Fibroblast of peridontal ligament (primary cell): ENCODE measurements around the gene CPT1A.

Experiments used
- DNase-seq: peaks from one replicate; pipeline ENCODE4 v3.0.0-alpha.2; 2010; ENCODE audit errors: extremely low read depth

CPT1A gene

DNA sequence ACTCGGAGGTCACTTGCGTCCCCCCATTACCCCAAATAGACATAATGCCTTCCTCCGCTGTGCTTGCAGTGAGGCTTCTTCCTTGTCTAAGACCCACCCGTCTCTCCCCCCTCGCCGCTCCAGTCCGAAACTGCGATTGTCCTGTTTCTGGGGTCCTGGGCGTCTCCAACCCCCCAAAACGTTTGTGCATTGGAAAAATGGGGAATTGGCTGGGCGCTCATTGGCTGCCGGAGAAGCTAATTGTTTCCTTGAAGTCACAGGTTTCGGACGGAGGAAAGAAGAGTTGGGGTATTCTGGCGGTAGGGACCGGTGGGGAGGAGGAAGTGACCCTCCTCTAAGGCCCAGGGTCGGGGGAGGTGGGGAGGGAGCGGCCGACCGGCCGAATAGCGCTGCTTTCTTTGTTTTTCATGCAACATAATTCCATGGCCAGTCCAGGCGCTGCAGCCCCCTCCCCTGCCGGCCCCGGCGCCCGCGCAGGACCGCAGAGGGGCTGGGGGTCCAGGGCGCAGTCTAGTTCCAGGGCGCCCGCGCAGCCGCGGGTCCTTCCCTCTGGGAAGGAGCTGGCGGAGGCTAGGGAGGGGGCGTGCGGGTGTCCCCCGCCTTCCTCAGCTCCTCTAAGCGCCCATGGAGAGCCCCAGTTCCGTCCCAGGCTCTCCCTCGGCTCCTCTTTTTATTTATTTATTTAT, 12.7 kb upstream of the CPT1A start:
- no peak for DNase-seq

DNA sequence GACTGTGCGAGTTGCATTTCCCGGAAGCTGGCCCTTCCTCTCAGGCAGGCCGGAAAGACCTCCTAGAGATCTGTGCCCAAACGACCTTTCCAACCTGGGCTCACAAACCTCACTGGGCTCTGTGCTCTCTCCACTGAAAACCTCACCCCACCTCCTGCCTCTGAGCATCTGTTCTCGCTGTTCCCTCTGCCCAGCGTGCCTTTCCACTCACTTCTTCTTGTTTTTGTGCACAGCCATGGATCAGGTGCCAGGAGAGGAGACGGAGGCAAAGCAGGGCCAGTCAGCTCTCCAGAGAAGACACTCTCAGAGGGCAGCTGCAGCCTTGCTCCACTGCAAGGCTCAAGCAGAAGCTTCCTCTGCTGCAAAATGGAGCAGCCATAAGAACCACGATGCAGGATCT, 10.9 kb upstream of the CPT1A start:
- DNase-seq = no peak

DNA sequence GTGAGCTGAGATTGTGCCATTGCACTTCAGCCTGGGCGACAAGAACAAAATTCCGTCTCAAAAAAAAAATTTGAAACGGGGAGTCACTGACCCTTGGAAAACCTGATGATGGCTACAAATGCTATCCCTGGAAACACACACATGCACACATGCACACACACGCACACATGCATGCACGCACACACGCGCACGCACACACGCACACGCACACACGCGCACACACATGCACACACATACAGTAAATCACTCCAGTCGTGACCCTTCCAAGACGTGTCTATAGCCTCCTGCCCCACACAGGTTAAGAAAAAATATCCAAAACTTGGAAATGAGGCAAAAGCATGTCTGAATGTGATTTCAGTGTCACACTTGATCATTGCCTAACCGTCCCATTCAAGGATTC, 6.7 kb upstream of the CPT1A start:
- no peak for DNase-seq

DNA sequence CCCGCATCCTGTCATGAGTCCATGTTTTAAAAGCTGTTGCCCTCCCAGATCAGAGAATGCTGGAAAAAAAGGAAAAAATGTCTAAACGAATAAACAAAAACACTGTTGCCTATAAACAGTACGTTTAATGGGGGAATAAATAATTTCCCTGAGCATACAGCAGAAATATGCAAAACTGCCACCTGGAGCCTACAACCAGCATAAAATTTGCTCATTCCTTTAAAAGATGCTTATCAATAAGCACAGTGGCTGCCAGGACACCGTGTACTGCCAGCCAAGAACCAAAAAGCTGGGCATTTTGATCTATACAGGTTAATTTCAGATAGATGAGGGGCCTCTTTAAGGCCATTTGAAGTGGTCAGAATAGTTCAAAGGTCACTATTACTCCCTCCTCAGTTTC, 5.7 kb upstream of the CPT1A start:
- no peak for DNase-seq

DNA sequence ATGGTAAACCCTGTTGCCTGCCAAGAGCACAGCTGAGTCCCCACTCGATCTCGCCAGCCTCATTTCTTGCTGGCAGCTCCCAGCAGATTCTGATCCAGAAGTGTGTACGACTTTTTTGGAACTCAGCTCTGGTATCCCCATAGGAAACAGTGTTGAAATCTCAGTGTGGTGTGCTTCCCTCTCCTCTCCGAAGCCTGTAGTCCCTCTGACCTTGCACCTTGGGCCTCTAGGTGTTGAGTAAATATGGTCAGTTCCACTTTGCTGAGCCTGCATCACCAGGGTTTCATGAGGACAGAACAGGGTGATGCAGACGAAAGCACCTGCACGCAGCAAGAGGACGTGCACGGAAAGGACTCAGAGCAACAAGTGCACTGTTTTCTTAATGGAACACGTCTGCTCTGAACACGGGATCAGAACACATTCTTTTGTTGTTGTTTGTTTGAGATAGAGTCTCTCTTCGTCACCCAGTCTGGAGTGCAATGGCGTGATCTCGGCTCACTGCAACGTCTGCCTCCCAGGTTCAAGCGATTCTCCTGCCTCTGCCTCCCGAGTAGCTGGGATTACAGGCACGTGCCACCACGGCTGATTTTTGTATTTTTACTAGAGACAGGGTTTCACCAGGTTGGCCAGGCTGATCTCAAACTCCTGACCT, 3.8 kb upstream of the CPT1A start:
- DNase-seq = peak; percentile 35

- DNase-seq = no peak
These were observed 3.1 kb upstream of the CPT1A start for GRCh38 chr11:68844801-68845200.

GRCh38 chr11:68844376-68844775, 2.7 kb upstream of the CPT1A start:
- no peak for DNase-seq

DNA sequence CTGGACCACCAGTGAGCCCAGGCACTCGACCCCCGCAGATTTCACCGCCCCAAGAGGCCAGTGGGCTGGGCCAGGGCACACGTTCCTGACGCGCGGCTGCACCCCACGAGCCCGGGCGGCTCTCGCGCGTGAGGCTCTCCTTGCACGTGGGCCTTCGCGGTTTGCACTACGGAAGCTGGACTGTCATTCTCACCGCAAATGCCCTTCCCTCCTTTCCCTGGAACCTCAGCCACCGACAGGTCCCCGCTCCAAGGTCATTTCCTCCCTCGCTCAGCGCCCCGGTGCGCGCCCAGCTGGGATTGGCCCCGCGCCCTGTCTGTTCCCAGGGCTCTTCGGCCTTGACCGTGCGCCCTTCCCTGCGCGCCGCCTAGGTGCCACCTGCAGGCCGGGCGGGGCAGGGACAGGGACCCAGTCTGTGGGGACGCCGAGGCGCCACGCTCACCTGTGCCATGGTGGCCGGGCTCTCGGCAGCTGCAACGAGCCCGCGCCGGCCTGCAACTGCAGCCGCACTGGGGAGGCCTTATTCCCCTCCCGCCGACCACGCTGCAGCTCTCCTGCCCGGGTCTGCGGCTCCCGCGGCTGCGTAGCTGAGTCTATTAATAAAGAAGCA, 2.1 kb upstream of the CPT1A start:
- no peak for DNase-seq

- DNase-seq = peak; percentile 60
These were observed 1.4 kb upstream of the CPT1A start for GRCh38 chr11:68843052-68843561.

DNA sequence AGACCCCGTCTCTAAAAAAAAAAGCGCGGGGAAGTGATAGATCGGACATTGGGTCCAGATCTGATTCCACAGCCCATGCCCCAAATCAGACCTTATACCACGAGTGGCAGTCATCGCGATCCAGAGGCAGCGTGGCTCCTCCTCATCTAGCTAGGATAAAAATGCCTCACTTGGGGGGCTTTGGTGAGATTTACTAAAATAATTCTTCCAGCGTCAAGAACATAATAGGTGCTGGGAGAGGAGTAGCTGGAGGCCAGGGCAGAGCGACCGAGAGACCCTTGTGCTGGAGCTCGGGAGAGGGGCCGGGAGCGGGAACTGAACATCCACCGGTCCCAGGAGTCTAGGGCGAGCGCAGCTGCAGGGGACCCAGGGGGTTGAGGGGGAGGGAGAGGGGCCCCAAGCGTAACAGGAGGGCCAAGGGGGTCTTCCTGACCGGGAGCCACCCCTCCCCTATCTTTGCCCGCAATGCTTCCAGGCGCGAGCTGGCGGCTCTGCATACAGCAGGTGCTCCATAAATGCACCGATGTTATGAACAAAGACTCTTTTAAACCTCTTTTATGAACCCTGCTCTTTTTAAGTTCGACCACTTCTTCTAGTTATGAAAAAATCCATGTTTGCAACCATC, 823 bp upstream of the CPT1A start:
- DNase-seq = no peak

GRCh38 chr11:68840661-68841653, 759 bp downstream of the CPT1A start:
- peak; percentile 40 for DNase-seq

DNA sequence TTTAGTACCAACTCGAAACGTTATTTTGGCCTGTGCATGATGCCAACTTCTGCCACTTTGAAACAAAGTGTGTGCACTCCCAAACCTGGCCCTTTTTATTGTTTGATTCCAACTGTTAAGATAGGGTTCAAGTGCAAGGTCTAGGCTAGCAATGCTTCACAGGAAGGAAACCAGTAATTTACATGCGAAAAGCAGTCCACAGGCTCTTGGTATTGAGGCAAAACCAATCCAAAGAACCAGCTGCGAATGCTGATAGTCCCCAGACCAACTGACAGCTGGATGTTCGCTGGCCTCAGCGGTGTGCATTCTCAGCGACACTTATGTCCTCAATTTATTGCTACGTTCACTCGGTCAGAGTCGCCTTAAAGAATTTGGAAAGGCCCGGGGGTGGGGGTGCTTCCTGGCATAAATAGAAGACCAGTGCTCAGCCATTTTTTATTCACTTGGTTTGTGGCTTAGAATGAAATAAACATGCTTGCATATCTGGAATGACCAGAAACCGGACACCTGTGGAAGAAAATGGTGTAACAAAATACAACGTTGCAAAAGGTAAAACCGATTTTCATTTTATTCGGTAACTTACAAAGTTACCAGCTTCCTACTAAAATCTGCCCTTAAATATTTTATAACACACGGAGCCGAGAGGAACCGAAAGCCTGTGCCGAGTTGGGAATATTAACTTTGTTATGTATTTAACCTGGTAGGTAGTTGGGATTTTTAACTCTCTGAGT, 1.6 kb downstream of the CPT1A start:
- DNase-seq = peak; percentile 34

- DNase-seq = peak; percentile 89
These were observed 2.5 kb downstream of the CPT1A start for GRCh38 chr11:68839054-68839865.

DNA sequence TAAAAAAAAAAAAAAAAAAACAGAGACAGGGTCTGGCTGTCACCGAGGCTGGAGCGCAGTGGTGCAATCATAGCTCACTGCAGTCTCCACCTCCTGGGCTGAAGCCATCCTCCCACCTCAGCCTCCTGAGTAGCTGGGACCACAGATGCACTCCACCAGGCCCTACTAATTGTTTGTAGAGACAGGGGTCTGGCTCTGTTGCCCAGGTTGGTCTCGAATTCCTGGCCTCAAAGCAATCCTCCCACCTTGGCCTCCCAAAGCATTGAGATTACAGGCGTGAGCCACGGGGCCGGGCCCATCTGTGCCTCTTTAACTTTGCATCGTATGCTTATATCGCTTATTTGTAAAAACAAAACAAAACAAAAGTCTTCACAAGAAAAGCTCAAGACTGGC, 3.1 kb downstream of the CPT1A start:
- no peak for DNase-seq

DNA sequence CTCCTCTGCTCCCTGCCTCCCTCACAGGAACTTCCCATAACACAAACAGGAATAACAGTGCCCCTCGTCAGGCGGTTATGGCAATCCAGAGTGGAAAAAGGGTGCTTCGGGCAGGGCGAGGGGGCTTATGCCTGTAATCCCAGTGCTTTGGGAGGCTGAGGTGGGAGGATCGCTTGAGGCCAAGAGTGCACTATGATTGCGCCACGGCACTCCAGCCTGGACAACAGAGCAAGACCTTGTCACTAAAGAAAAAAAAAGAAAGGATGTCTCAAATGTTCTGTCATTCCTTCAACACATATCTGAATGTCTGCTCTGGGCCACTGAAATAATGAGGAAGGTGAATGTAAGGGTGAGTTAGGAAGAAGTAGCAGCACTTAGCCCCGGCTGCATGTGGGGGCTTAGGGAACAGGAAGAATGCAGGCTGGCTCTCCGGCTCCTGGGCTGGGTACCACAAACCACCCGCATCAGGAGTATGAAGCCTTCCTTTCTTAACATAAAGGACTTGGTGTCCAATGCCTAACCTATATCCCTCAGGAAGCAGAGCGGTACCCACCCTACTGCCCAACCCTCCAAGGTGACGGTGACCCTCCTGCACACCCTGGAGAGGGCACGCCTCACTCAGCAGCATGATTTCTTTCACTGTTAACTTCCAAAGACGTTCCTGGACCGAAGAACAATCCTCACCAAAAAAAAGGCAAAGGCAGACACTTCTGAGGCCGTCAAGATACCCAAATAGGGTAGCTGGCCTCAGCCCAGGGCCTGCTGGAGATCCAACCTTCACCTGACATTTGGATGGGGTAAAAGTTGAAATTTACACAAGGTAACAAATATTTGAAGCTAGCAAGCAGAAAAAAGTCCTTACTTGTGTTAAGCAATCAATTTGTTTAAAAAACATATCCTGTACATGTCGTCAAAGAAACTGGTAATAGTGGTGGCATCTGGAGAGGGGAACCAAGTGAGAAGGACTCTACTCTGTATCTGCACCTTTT, 3.8 kb downstream of the CPT1A start:
- no peak for DNase-seq

DNA sequence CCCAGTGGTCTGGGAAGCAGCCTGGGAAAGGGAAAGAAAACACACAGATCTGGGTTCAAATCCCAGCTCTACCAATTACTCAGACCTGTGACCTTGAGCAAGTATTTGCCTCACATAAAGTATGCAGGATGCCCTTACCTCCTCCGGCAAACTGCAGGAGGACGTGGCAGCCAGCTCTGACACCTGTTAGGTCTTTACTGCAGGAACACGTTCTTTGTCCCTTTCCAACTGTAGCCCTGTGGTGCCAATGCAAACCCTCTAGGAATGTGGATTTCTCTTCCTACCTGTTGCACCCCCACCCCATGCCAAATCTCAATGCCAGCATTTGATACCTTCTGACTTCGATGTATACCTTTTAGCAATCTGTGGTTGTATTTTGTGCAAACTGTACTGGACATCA, 6.0 kb downstream of the CPT1A start:
- no peak for DNase-seq

DNA sequence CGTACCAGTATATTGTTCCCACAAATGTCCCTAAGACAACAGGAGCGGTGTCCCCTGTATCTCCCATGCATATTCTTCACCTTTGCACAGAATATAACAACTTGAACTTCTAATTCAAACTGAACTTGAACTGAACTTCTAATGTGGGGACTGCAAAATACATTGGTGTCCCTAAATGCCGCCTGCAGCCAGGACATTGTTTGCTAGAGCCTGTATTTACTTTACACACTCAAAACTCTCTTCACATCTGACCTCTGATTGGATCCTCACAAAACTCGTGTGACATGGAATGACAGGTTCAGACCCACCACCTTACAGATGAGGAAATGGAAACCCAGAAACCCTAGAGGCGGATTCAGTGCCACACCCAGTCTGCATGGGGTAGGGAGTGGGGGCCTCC, 6.4 kb downstream of the CPT1A start:
- no peak for DNase-seq

DNA sequence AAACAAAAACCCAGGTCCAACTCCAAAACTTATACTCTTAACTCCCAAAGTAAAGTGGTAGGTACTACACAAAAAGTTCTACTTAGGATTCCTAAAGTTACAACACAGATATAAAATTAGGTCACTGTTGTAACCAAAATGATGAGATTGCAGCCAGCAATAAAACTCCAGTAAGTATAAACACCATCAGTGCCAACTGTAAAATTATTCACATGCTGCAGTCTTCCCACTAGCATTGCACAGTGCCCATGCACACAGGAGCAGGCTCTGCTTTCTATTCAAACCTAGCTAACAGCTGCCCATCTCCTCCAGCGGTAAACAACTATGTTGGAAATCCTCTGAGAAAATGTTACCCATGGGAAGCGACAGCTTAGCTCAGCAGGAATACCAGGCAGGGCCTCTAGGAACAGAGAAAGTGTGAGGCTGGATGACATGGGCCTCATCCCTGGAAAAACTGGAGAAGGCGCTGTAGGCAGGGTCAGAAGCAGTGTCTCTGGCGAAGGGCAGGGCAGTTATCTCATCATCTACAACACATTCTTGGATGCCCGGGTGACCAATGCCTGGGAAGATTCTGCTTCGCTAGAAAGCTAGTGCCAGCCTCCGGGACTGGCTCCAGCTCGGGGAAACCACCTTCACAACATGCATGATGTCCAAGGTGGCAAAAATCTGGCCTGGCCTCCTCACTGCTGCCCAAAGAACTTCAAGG, 9.1 kb downstream of the CPT1A start:
- peak; percentile 47 for DNase-seq
